Measurements from ENCODE around the gene ARID1A. TPM values are rescaled to one million over a fixed set of nuclear protein-coding genes. Genes with fewer than 3 reads are reported as not detected.

The ARID1A gene
- total and polyA plus RNA-seq, 2 of the 8 experiments (the other 6 are each of a cell fraction or from before 2014, with no cell fraction given), result 52.1 to 103 TPM

DNA sequence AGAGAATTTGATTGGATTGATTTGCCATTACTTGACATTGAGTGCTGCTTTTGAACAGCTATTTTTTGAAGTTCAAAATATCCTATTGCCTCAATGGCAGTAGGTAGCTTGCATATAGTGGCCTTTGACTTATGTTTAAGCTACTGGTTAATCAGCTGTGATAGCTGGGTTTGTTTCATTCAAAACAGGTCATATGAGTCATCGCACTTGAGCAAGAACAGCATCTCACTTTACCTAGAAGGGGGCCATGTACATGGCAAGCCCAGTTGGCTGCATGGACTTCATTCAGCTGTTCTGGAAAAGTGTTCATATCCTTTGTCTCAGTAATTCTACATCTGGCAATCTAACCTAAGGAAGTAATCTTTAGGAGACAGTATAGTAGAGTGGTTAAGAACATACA is 29.0 kb upstream of the ARID1A start:
- POLR2A ChIA-PET (ENCODE audit: partially characterized antibody), result interaction anchor here (1.0 to 1.3 kb wide), 2 partner anchors 11 to 30 kb away, joined by 3 to 5 read pairs; no protein-coding TSS in a partner anchor
- H3K9ac ChIP-seq (replicated peaks in 1 of 4; ENCODE audit: extremely low read depth in 1 of 4, low read depth in 3 of 4, low read length in 3 of 4), result no peak overlapping the region
- 100% methylated on average over 1 of the region's 1 CpG; no CpG with 5 or more reads in 1 of the 2 experiments for WGBS, 2 experiments (ENCODE audit: extremely low coverage in 1 of 2, insufficient coverage in 1 of 2, insufficient read length in 1 of 2, insufficient replicate concordance in 2 of 2, low coverage in 1 of 2, low lambda C conversion rate in 2 of 2, missing lambda C conversion rate in 1 of 2)

More for the DNA sequence above, 29.0 kb upstream of the ARID1A start:
- H3K27me3 ChIP-seq (replicated peaks in 1 of 4; ENCODE audit: control insufficient read depth in 3 of 4, extremely low read depth in 1 of 4, insufficient read depth in 3 of 4, low read length in 3 of 4), result no peaks in the 10 kb centered on the region
- H2BK15ac ChIP-seq (ENCODE audit: low read length), result no peak overlapping the region
- no peaks in the 10 kb centered on the region for H3K79me1 ChIP-seq (ENCODE audit: low read depth, low read length)
- no peaks in the 10 kb centered on the region for H4K20me1 ChIP-seq (replicated peaks in 1 of 2; ENCODE audit: control insufficient read depth in 1 of 2, insufficient read depth in 2 of 2, low read length in 2 of 2)
- H3K23ac ChIP-seq (ENCODE audit: insufficient read length), result no peak overlapping the region
- no peaks in the 10 kb centered on the region for H3K23me2 ChIP-seq (ENCODE audit: low read depth, low read length)
- H3K18ac ChIP-seq (ENCODE audit: extremely low read depth, low read length), result no peak overlapping the region
- no peak overlapping the region for H2BK20ac ChIP-seq (ENCODE audit: low read length)
- H3K79me2 ChIP-seq (ENCODE audit: control insufficient read depth in 1 of 2, insufficient read depth in 2 of 2, low read length in 2 of 2), result no peaks in the 10 kb centered on the region
- no peak overlapping the region for H4K8ac ChIP-seq (ENCODE audit: extremely low read depth, insufficient read depth, low read length)
- H3K4ac ChIP-seq (replicated peaks; ENCODE audit: insufficient read length, low read depth, low read length), result no peak overlapping the region
- no peak for FAIRE-seq
- H2AK5ac ChIP-seq (ENCODE audit: low read depth, low read length), result no peak overlapping the region
- H2BK5ac ChIP-seq (ENCODE audit: low read depth, low read length), result no peak overlapping the region
- no peak overlapping the region for H4K91ac ChIP-seq (replicated peaks; ENCODE audit: insufficient read length, low read length)
- no peak overlapping the region for H4K5ac ChIP-seq (ENCODE audit: insufficient read length, low read depth, low read length)
- no peak overlapping the region for H2AFZ ChIP-seq (ENCODE audit: low read length)
- no peak overlapping the region for H3K27ac ChIP-seq (ENCODE audit: low read depth, low read length)
- H3K36me3 ChIP-seq (ENCODE audit: control insufficient read depth in 2 of 4, insufficient read depth in 4 of 4, low read length in 3 of 4), result no peaks in the 10 kb centered on the region
- H3K4me2 ChIP-seq (ENCODE audit: insufficient read depth in 1 of 2, low read depth in 2 of 2, low read length in 2 of 2), result no peak overlapping the region
- no peak overlapping the region for H3K56ac ChIP-seq (replicated peaks; ENCODE audit: insufficient read length, low read depth, low read length)
- CTCF ChIA-PET (ENCODE audit: partially characterized antibody), result interaction anchor here (0.7 to 1.9 kb wide), 10 partner anchors 10 to 144 kb away, joined by 3 to 14 read pairs (median 4); no protein-coding TSS in a partner anchor
- H3K14ac ChIP-seq (ENCODE audit: insufficient read length), result no peak overlapping the region
- H3K9me3 ChIP-seq (ENCODE audit: insufficient read depth in 2 of 2, low read depth in 1 of 2, low read length in 1 of 2), result no peaks in the 10 kb centered on the region; a peak in 1 of 4 replicates
- no peak for DNase-seq (ENCODE audit: low read depth in 1 of 2, low spot score in 2 of 2)
- TF ChIP-seq, protein P1, sequence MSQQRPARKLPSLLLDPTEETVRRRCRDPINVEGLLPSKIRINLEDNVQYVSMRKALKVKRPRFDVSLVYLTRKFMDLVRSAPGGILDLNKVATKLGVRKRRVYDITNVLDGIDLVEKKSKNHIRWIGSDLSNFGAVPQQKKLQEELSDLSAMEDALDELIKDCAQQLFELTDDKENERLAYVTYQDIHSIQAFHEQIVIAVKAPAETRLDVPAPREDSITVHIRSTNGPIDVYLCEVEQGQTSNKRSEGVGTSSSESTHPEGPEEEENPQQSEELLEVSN (IDR thresholded peaks at IDR 0.05), result no peak
- TF ChIP-seq GTF2F1 (IDR thresholded peaks at IDR 0.05; ENCODE audit: borderline replicate concordance, low read depth, low read length) (no peak), CBX8 (IDR thresholded peaks at IDR 0.05; ENCODE audit: borderline replicate concordance, low read depth, low read length) (no peak), GABPA (IDR thresholded peaks at IDR 0.05; ENCODE audit: borderline replicate concordance, insufficient read depth, low read length) (no peak), RBBP5 (IDR thresholded peaks at IDR 0.05; ENCODE audit: borderline replicate concordance, low read depth, low read length) (no peak), BRCA1 (IDR thresholded peaks at IDR 0.05; ENCODE audit: low read depth, low read length) (no peak), ASH2L (IDR thresholded peaks at IDR 0.05; ENCODE audit: low read length) (no peak), TCF12 (IDR thresholded peaks at IDR 0.05; ENCODE audit: low read depth, low read length) (no peak), TEAD4 (IDR thresholded peaks at IDR 0.05; ENCODE audit: low read depth, low read length) (no peak), SIX5 (IDR thresholded peaks at IDR 0.05; ENCODE audit: low read depth, low read length) (no peak)
- TF ChIP-seq, protein P2, sequence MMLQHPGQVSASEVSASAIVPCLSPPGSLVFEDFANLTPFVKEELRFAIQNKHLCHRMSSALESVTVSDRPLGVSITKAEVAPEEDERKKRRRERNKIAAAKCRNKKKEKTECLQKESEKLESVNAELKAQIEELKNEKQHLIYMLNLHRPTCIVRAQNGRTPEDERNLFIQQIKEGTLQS (IDR thresholded peaks at IDR 0.05; ENCODE audit: insufficient read depth, low read depth, low read length), result no peak
- H2BK120ac ChIP-seq (replicated peaks; ENCODE audit: low read depth, low read length), result no peak overlapping the region
- H3K4me1 ChIP-seq (replicated peaks in 1 of 4; ENCODE audit: control insufficient read depth in 3 of 4, insufficient read depth in 4 of 4, low read length in 3 of 4), result no peaks in the 10 kb centered on the region
- no peak overlapping the region for H2BK12ac ChIP-seq (ENCODE audit: low read depth, low read length)
- H3K4me3 ChIP-seq (ENCODE audit: extremely low read depth in 1 of 4, insufficient read depth in 2 of 4, low read depth in 3 of 4, low read length in 4 of 4), result no peak overlapping the region

Measured in H1 (cell line).